WTC11 (cell line): ENCODE data around the gene ACOX3.

Experiments
- PREB ChIP-seq: sonication (generic); formaldehyde crosslinking; IDR thresholded peaks from 2 replicates; pipeline ENCODE4 v1.8.1; 2022; ENCODE audit warnings: mild to moderate bottlenecking, missing genetic modification reagents, moderate library complexity, borderline replicate concordance
- TF ChIP-seq, protein P1 (sequence below): fragments of 200-600 bp; IDR thresholded peaks from 2 replicates; pipeline ENCODE4 v1.8.0; 2022; ENCODE audit warnings: antibody characterized with exemption

DNA sequence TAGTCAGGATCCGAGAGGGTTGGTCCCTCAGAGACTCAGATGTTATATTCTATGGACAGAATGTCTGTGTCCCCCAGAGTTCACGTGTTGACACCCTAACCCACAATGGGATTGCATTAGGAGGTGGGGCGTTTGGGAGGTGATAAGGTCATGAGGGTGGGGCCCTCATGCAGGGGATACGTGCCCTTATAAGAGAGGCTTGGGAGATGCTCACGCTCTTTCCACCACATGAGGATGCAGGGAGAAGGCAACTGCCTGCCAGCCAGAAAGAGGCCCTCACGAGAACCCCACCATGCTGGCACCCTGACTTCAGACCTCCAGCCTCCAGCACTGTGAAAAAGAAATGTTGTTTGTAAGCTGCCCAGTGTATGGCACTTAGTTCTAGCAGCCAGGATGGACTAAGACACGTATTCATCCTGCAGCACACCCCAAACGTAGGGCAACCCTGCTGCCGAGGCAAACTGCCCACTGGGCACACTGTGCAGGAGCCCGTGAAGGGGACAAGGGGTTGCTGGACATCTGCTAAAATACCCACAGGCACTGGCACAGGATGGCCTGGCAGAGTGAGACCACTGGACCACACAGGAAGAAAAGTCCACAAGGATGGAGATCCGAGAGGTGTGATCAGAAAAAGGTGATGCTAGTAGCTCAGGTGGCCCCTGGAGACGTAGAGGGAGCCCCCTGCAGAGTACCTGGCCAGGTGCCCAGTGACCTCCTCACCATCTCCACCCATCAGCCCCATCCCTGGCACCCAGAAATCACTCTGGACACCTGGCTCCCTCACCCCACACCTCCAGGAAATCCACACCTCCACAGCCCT, 108.3 kb downstream of the ACOX3 start:
- no peak for TF ChIP-seq PREB (CRISPR knock-in tag)
- TF ChIP-seq, protein P1, sequence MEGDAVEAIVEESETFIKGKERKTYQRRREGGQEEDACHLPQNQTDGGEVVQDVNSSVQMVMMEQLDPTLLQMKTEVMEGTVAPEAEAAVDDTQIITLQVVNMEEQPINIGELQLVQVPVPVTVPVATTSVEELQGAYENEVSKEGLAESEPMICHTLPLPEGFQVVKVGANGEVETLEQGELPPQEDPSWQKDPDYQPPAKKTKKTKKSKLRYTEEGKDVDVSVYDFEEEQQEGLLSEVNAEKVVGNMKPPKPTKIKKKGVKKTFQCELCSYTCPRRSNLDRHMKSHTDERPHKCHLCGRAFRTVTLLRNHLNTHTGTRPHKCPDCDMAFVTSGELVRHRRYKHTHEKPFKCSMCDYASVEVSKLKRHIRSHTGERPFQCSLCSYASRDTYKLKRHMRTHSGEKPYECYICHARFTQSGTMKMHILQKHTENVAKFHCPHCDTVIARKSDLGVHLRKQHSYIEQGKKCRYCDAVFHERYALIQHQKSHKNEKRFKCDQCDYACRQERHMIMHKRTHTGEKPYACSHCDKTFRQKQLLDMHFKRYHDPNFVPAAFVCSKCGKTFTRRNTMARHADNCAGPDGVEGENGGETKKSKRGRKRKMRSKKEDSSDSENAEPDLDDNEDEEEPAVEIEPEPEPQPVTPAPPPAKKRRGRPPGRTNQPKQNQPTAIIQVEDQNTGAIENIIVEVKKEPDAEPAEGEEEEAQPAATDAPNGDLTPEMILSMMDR = no peak
